Loucy (cell line): ENCODE results near the gene PCDHGC4.
A peak's percentile ranks its signal among the peaks of the same experiment; 100 is the strongest.

ENCODE experiments used
- H2AFZ ChIP-seq: fragments of 200-600 bp; sonication (generic); 2 replicates; pipeline ENCODE4 v1.6.0; 2016; ENCODE audit warnings: antibody characterized with exemption, mild to moderate bottlenecking, low read length, moderate library complexity
- H3F3A ChIP-seq: fragments of 200-600 bp; 2 replicates; pipeline ENCODE4 v1.6.0; 2016; ENCODE audit warnings: antibody characterized with exemption, low read depth, mild to moderate bottlenecking
- H3K27me3 ChIP-seq: fragments of 200-600 bp; sonication (generic); 2 replicates; pipeline ENCODE4 v1.6.1; 2014; ENCODE audit warnings: low read length, mild to moderate bottlenecking; ENCODE audit not compliant: insufficient read depth, poor library complexity, severe bottlenecking
- H3K36me3 ChIP-seq: fragments of 200-600 bp; sonication (generic); 2 replicates; pipeline ENCODE4 v1.6.1; 2016; ENCODE audit warnings: low read length; ENCODE audit not compliant: insufficient read depth
- H3K4me1 ChIP-seq: fragments of 200-600 bp; sonication (generic); 2 replicates; pipeline ENCODE4 v1.5.1; 2014; ENCODE audit warnings: low read length, mild to moderate bottlenecking; ENCODE audit not compliant: insufficient read depth, poor library complexity, severe bottlenecking
- H3K4me2 ChIP-seq: fragments of 200-600 bp; sonication (generic); 2 replicates; pipeline ENCODE4 v1.6.0; 2014; ENCODE audit warnings: antibody characterized with exemption, low read length, low read depth, mild to moderate bottlenecking; ENCODE audit not compliant: poor library complexity, severe bottlenecking
- H3K4me3 ChIP-seq: fragments of 200-600 bp; sonication (generic); 2 replicates; pipeline ENCODE4 v1.5.1; 2014; ENCODE audit warnings: low read length, mild to moderate bottlenecking, mixed read lengths; ENCODE audit not compliant: poor library complexity, severe bottlenecking
- H3K79me2 ChIP-seq: fragments of 200-600 bp; sonication (generic); 2 replicates; pipeline ENCODE4 v1.6.1; 2014; ENCODE audit warnings: low read length; ENCODE audit not compliant: insufficient read depth
- H3K9ac ChIP-seq: fragments of 200-600 bp; sonication (generic); 2 replicates; pipeline ENCODE4 v1.6.0; 2014; ENCODE audit warnings: mild to moderate bottlenecking, low read depth, low read length, moderate library complexity; ENCODE audit not compliant: poor library complexity, severe bottlenecking
- H3K9me2 ChIP-seq: fragments of 200-600 bp; sonication (generic); replicated peaks from 2 replicates; pipeline ENCODE4 v1.6.1; 2016; ENCODE audit warnings: low read depth, low read length, mixed read lengths
- H3K9me3 ChIP-seq: fragments of 200-600 bp; sonication (generic); 2 replicates; pipeline ENCODE4 v1.6.1; 2014; ENCODE audit warnings: mild to moderate bottlenecking, antibody characterized with exemption, low read length, low read depth; ENCODE audit not compliant: insufficient read depth
- H4K20me1 ChIP-seq: fragments of 200-600 bp; sonication (generic); 2 replicates; pipeline ENCODE4 v1.6.0; 2014; ENCODE audit warnings: antibody characterized with exemption, low read length, mild to moderate bottlenecking; ENCODE audit not compliant: insufficient read depth, poor library complexity, severe bottlenecking
- EZH2phosphoT487 ChIP-seq: fragments of 200-600 bp; IDR thresholded peaks from 2 replicates; pipeline ENCODE4 v1.6.1; 2018; ENCODE audit warnings: antibody characterized with exemption, mild to moderate bottlenecking, moderate library complexity, borderline replicate concordance
- TF ChIP-seq, protein P1 (sequence below): fragments of 200-600 bp; sonication (generic); conservative IDR thresholded peaks from 2 replicates; pipeline ENCODE4 v1.5.1; 2014; ENCODE audit warnings: mild to moderate bottlenecking, antibody characterized with exemption, low read length

PCDHGC4 gene

DNA sequence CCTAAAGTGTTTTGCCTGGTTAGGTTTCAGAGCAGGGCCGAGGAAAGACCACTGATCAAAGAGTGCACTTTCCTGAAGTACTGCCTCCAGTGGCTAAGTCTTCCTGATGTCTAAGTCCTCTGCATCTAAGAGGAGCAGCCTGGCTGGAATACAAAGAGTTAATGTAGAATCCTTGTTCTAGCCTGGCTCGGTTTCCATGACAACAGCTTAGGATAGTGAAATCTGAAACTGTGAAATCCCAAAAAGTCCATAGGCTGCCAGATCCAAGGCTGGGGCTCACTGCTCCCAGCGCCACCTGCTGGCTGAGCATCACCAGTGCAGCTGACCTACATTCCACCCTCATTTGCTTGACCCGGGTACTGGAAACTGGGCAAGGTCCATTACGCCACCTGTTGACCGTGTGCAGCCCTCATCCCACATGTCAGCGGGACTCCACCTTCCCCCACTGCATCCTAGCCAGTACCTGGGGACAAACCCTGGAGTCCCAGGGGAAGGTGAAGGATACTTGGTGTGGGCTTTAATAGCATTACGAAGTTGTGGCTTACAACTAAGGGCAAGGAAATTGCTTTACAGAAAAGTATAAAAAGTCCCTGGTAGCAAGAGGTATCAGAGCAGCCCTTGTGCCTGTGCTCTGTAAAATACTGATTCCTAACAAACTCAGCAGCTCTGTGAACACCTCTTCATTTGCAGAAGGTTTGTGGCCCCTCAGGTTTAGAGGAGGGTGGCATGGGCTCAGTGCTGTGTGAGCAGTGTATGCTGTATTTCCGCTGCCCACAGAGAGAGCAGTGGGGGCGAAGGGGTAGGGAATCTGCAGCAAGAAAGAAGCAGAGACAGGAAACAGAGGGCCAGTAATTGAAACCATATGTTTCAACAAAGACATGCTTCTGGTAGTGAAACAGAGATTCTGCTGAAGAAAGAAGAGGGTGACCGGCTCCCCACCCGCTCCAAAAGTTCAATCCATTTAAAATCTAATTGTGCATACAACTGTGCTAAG lies 40.1 kb downstream of the PCDHGC4 start:
- Histone ChIP-seq H3K4me2 (no peak overlapping the region), H3K79me2 (no peaks in the 10 kb centered on the region), H2AFZ (no peak overlapping the region)

GRCh38 chr5:141525653-141526052 lies 40.8 kb downstream of the PCDHGC4 start:
- Histone ChIP-seq H4K20me1 (no peaks in the 10 kb centered on the region), H3K36me3 (peaks cover 99% of the 10 kb centered on the region), H3K4me3 (no peak overlapping the region), H2AFZ (no peak overlapping the region), H3K9ac (no peak overlapping the region), H3F3A (no peaks in the 10 kb centered on the region), H3K27me3 (no peaks in the 10 kb centered on the region), H3K79me2 (no peaks in the 10 kb centered on the region), H3K9me3 (no peaks in the 10 kb centered on the region), H3K4me2 (no peak overlapping the region), H3K4me1 (no peaks in the 10 kb centered on the region), H3K9me2 (no peaks in the 10 kb centered on the region)
- TF ChIP-seq EZH2phosphoT487, result no peak
- TF ChIP-seq, protein P1, sequence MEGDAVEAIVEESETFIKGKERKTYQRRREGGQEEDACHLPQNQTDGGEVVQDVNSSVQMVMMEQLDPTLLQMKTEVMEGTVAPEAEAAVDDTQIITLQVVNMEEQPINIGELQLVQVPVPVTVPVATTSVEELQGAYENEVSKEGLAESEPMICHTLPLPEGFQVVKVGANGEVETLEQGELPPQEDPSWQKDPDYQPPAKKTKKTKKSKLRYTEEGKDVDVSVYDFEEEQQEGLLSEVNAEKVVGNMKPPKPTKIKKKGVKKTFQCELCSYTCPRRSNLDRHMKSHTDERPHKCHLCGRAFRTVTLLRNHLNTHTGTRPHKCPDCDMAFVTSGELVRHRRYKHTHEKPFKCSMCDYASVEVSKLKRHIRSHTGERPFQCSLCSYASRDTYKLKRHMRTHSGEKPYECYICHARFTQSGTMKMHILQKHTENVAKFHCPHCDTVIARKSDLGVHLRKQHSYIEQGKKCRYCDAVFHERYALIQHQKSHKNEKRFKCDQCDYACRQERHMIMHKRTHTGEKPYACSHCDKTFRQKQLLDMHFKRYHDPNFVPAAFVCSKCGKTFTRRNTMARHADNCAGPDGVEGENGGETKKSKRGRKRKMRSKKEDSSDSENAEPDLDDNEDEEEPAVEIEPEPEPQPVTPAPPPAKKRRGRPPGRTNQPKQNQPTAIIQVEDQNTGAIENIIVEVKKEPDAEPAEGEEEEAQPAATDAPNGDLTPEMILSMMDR, result no peak

More for the DNA sequence above, 40.1 kb downstream of the PCDHGC4 start:
- no peaks in the 10 kb centered on the region for H3K9me3 ChIP-seq
- no peaks in the 10 kb centered on the region for H4K20me1 ChIP-seq
- H3K4me3 ChIP-seq, result no peak overlapping the region
- TF ChIP-seq, protein P1, result peak; percentile 100
- no peak for TF ChIP-seq EZH2phosphoT487
- H3K9me2 ChIP-seq, result no peaks in the 10 kb centered on the region
- peaks cover 100% of the 10 kb centered on the region for H3K36me3 ChIP-seq
- no peaks in the 10 kb centered on the region for H3K4me1 ChIP-seq
- no peaks in the 10 kb centered on the region for H3K27me3 ChIP-seq
- no peaks in the 10 kb centered on the region for H3F3A ChIP-seq
- H3K9ac ChIP-seq, result no peak overlapping the region

DNA sequence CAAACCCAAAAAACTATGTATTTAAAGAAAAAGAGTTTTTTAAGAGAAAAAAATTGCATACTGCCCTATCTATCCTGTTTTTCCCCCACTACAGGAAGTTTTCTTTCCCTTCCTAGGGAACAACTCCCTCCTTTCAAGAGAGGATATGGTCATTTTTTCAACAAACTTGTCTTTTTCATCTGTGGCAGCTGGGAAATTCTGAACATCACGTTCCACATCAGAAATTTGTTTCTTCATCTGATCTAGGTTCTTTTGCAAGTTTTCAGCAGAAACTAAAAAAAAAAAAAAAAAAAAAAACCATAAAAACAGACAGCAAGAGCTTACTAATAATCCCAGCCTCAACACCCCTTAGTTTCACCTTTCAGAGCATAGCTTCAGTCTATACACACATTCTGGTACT lies 42.6 kb downstream of the PCDHGC4 start:
- Histone ChIP-seq H3K36me3 (peaks cover 99% of the 10 kb centered on the region), H3K9ac (no peak overlapping the region), H4K20me1 (no peaks in the 10 kb centered on the region), H3K4me3 (no peak overlapping the region), H3F3A (no peaks in the 10 kb centered on the region), H3K4me1 (no peaks in the 10 kb centered on the region), H2AFZ (no peak overlapping the region), H3K27me3 (no peaks in the 10 kb centered on the region), H3K9me2 (no peaks in the 10 kb centered on the region), H3K9me3 (no peaks in the 10 kb centered on the region), H3K4me2 (no peak overlapping the region), H3K79me2 (no peaks in the 10 kb centered on the region)
- TF ChIP-seq, protein P1, result no peak
- TF ChIP-seq EZH2phosphoT487, result no peak
